Mammary epithelial cell (primary cell): ENCODE results near the gene GALNS.

Source experiments
- EZH2 ChIP-seq: IDR thresholded peaks from 2 replicates; pipeline ENCODE4 v1.6.1; 2012; ENCODE audit warnings: low read length, inconsistent platforms, borderline replicate concordance
- TF ChIP-seq, protein P1 (sequence below), 2 donors: IDR thresholded peaks in 1 of 2; conservative IDR thresholded peaks in 1 of 2; 2 replicates each; pipeline ENCODE4 v1.5.1; 2011 to 2012; ENCODE audit warnings: inconsistent platforms in 2 of 2, low read length in 2 of 2, mild to moderate bottlenecking in 2 of 2, control low read depth in 1 of 2, low read depth in 1 of 2; ENCODE audit not compliant: insufficient read depth in 1 of 2; ENCODE audit errors: extremely low read depth in 1 of 2

DNA sequence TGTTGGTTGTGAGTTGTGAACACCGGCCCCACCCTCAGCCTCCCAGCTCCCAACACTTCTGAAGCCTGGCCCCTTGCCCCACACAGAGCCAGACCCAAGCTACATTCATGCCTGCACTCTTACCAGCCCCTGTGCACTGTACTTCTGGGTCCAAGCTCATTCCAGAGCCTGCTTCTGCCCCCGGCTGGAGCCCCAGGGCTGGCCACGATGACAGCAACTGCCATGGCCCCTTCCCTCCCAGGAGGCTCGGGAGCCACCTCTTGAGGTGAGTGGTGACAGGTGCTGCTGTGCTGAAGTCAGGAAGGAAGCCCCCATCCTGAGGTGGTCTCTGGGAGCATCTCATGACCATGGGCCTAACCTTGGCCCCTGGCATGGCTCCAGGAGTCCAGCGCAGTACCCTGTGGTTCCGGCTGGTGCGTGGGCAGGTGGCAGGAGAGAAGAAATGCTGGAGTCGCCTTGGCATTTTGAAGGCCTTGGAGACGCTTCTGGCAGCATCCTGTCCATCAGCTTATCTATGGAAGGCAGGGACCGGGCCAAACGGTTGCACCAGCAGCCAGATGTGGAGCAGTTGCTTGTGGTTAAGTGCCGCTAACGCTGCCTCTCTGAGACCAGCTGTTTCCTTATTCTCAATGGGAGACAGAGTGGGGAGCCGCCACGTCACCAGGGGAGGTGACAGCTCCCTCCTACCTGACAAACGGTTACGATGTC lies 57.0 kb downstream of the GALNS start:
- TF ChIP-seq, protein P1, sequence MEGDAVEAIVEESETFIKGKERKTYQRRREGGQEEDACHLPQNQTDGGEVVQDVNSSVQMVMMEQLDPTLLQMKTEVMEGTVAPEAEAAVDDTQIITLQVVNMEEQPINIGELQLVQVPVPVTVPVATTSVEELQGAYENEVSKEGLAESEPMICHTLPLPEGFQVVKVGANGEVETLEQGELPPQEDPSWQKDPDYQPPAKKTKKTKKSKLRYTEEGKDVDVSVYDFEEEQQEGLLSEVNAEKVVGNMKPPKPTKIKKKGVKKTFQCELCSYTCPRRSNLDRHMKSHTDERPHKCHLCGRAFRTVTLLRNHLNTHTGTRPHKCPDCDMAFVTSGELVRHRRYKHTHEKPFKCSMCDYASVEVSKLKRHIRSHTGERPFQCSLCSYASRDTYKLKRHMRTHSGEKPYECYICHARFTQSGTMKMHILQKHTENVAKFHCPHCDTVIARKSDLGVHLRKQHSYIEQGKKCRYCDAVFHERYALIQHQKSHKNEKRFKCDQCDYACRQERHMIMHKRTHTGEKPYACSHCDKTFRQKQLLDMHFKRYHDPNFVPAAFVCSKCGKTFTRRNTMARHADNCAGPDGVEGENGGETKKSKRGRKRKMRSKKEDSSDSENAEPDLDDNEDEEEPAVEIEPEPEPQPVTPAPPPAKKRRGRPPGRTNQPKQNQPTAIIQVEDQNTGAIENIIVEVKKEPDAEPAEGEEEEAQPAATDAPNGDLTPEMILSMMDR (conservative IDR thresholded peaks at IDR 0.05 in 1 of 2, IDR thresholded peaks at IDR 0.05 in 1 of 2; ENCODE audit: extremely low read depth in 1 of 2, insufficient read depth in 1 of 2, low read depth in 1 of 2, low read length in 2 of 2), result no peak
- no peak for TF ChIP-seq EZH2
